ENCODE data around the gene VPS52.

VPS52 gene

GRCh38 chr6:33299237-33299944 is 27.7 kb upstream of the VPS52 start (continued):
- TF ChIP-seq ZNF518A (tag by site-specific recombination; conservative IDR thresholded peaks at IDR 0.05; ENCODE audit: low read depth) (peak; percentile 65), ZSCAN4 (tag by site-specific recombination; IDR thresholded peaks at IDR 0.05) (no peak), INSM2 (tag by site-specific recombination; IDR thresholded peaks at IDR 0.05) (peak; percentile 39; the same call in 1 of the 2 replicates), ZFP69B (tag by site-specific recombination; IDR thresholded peaks at IDR 0.05) (peak; percentile 29; the same call in 1 of the 2 replicates), REST (tag by site-specific recombination; IDR thresholded peaks at IDR 0.05) (peak; percentile 27; the same call in 1 of the 2 replicates), ZNF366 (tag by site-specific recombination; conservative IDR thresholded peaks at IDR 0.05) (peak; percentile 85), ZNF558 (tag by site-specific recombination; IDR thresholded peaks at IDR 0.05) (no peak), WT1 (tag by site-specific recombination; IDR thresholded peaks at IDR 0.05) (peak; percentile 60; the same call in 1 of the 2 replicates), ZNF423 (tag by site-specific recombination; IDR thresholded peaks at IDR 0.05) (peak; percentile 79), ZNF16 (tag by site-specific recombination; IDR thresholded peaks at IDR 0.05; ENCODE audit: low read depth) (0 out of 2 replicates have a peak, but pooled peaks have one; percentile 15), ZNF175 (tag by site-specific recombination; IDR thresholded peaks at IDR 0.05) (no peak), ZFP3 (tag by site-specific recombination; IDR thresholded peaks at IDR 0.05; ENCODE audit: low read depth) (no peak), ZNF324 (tag by site-specific recombination; IDR thresholded peaks at IDR 0.05) (peak; percentile 45; the same call in 1 of the 2 replicates), ZNF704 (tag by site-specific recombination; IDR thresholded peaks at IDR 0.05) (no peak), ZNF155 (tag by site-specific recombination; IDR thresholded peaks at IDR 0.05) (no peak), ZNF112 (tag by site-specific recombination; IDR thresholded peaks at IDR 0.05) (no peak), MYNN (tag by site-specific recombination; IDR thresholded peaks at IDR 0.05; ENCODE audit: borderline replicate concordance) (peak; percentile 13; the same call in 1 of the 2 replicates), OVOL3 (tag by site-specific recombination; IDR thresholded peaks at IDR 0.05) (no peak), ZNF202 (tag by site-specific recombination; IDR thresholded peaks at IDR 0.05; ENCODE audit: borderline replicate concordance) (no peak), ZNF121 (tag by site-specific recombination; IDR thresholded peaks at IDR 0.05) (no peak), ZNF555 (tag by site-specific recombination; conservative IDR thresholded peaks at IDR 0.05) (no peak), ZNF843 (tag by site-specific recombination; IDR thresholded peaks at IDR 0.05) (0 out of 2 replicates have a peak, but pooled peaks have one; percentile 36), TSHZ1 (tag by site-specific recombination; IDR thresholded peaks at IDR 0.05; ENCODE audit: borderline replicate concordance) (0 out of 2 replicates have a peak, but pooled peaks have one; percentile 14)
